ENCODE measurements around the gene SST.

The SST gene

DNA sequence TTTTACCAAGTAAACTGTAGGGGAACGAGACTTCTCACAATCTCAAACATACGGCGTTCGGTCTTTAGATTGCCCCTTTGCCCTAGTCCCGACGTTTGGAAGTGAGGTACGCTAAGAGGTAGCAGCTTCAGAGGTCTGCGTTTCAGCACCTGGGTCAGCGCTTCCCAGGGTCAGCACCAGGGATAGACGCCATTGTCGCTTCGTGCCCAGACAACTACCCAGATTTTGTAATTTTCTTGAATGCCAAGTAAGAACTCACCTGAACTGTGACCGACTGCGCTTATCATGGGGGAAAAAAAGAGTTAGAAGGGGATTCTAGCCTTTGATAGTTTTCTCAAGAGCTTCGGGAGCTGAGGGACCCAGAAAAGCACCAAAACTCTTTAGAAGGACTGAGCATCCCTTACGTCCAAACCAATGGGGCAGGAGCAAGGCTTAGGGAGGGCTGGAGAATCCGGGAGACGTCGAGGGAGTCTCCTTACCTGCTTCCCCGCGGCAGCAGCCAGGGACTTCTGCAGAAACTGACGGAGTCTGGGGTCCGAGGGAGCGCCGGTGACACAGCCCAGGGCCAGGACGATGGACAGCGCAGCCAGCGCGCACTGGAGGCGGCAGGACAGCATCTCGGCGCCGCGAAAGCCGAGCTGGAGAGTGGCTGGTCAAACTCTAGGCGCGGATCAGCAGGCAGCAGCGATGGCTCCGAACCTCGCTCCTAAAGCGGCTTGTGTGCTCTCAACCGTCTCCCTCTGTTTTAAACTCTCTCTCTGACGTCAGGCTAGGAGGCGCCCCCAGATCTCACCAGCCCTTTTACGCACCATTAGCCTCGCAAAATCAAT lies at the start of gene SST:
Gene SST, minus strand, starts transcription at position 720 of the 830 bp plus-strand sequence. Its CDS starts 103 bp downstream, at position 617.
- H3K27me3 ChIP-seq (ENCODE audit: control insufficient read depth, insufficient read depth, low read length): peaks cover 32% of the 10 kb centered on the region
- no peak within 1 kb of the TSS for H3K9ac ChIP-seq (ENCODE audit: low read depth, low read length)
- H3K27ac ChIP-seq (ENCODE audit: low read depth, low read length): no peak within 1 kb of the TSS
- peak within 1 kb of the TSS; percentile 44 for H3K4me3 ChIP-seq (ENCODE audit: low read depth, low read length)
- H3K9me3 ChIP-seq (ENCODE audit: control insufficient read depth, insufficient read depth, low read length): no peaks in the 10 kb centered on the region
- peaks cover 5% of the 10 kb centered on the region for H3K4me1 ChIP-seq (ENCODE audit: control insufficient read depth, insufficient read depth, low read length)
- H3K36me3 ChIP-seq (ENCODE audit: control insufficient read depth, insufficient read depth, low read length): no peaks in the 10 kb centered on the region

DNA sequence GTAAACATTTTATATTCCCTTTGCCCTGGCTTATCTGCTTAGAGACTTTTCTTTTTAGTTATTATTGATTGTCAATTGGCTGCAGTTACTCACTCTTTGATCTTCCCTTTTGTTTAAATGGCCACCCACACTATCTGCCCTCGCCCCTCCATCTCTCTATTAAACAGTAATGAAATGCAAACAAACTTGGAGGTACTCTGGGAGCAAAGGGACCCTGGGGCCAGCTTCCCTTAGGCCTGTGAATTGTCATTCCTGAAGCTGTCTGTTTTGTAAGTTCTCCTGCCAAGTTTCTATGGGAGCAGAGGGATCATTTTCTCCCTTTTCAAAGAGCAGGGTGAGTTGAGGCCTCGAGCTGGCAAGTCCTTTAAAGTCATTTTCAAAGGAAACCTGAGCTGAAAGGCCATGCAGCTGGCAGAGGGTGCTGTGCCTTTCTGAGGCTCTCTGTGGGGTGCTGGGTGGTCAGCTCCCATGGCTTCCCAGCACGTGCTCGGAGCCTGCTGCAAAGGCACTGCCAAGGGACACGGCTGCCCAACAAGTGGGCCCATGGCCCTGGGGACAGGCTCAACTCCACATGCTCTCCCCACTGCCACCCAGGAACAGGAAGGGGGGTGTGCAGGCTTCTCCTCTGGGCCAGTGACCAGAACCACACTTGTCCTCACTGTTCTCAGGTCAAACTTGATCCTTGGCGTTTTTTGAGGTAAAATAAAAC lies 49.6 kb upstream of the SST start:
- Histone ChIP-seq H3K27me3 (ENCODE audit: control insufficient read depth, insufficient read depth, low read length) (no peaks in the 10 kb centered on the region), H3K9ac (ENCODE audit: low read depth, low read length) (no peak overlapping the region), H3K27ac (ENCODE audit: low read depth, low read length) (peak overlapping the region; percentile 13), H3K4me1 (ENCODE audit: control insufficient read depth, insufficient read depth, low read length) (peaks cover 12% of the 10 kb centered on the region), H3K36me3 (ENCODE audit: control insufficient read depth, insufficient read depth, low read length) (peaks cover 25% of the 10 kb centered on the region), H3K4me3 (ENCODE audit: low read depth, low read length) (no peak overlapping the region), H3K9me3 (ENCODE audit: control insufficient read depth, insufficient read depth, low read length) (no peaks in the 10 kb centered on the region)

DNA sequence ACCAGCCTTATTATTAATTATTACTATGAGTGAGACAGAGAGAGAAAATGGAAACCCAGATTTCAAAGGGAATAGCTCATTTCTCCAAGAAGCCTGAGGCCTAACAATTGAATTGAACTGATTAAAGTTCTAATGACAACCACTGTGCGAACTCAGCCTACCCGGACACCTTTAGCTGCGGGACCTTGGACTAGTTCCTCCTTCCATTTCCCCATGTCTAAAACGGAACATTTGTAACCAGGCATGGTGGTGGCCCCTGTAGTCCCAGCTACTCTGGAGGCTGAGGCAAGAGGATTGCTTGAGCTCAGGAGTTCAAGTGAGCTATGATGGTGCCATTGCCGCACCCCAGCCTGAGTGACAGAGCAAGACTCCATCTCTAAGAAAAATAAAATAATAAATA lies 48.6 kb upstream of the SST start:
- Histone ChIP-seq H3K27me3 (ENCODE audit: control insufficient read depth, insufficient read depth, low read length) (no peaks in the 10 kb centered on the region), H3K9ac (ENCODE audit: low read depth, low read length) (no peak overlapping the region), H3K4me3 (ENCODE audit: low read depth, low read length) (no peak overlapping the region), H3K36me3 (ENCODE audit: control insufficient read depth, insufficient read depth, low read length) (peaks cover 16% of the 10 kb centered on the region), H3K9me3 (ENCODE audit: control insufficient read depth, insufficient read depth, low read length) (no peaks in the 10 kb centered on the region), H3K4me1 (ENCODE audit: control insufficient read depth, insufficient read depth, low read length) (peaks cover 12% of the 10 kb centered on the region), H3K27ac (ENCODE audit: low read depth, low read length) (no peak overlapping the region)

DNA sequence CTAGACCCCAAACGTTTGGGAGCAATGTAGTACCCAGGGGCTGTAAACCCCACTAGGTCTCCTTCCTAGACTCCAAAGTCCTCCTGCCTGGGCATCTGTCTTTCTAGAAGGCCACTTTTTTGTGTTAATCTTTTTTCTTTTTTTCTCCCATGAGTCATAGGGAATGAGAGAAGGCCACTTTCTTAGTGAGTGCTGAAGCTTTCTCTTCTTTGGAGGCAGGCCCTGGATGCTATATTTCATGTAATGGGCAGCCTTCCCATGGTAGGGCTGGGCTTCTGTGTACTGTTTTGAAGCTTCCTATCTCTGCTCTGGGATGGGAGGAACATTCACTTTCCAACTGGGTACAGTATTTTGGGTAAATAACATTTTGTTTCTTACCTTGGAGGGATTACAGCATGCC lies 47.4 kb upstream of the SST start:
- peaks cover 12% of the 10 kb centered on the region for H3K4me1 ChIP-seq (ENCODE audit: control insufficient read depth, insufficient read depth, low read length)
- no peaks in the 10 kb centered on the region for H3K9me3 ChIP-seq (ENCODE audit: control insufficient read depth, insufficient read depth, low read length)
- H3K9ac ChIP-seq (ENCODE audit: low read depth, low read length): no peak overlapping the region
- peaks cover 4% of the 10 kb centered on the region; the same call in 1 of the 2 replicates for H3K36me3 ChIP-seq (ENCODE audit: control insufficient read depth, insufficient read depth, low read length)
- no peaks in the 10 kb centered on the region for H3K27me3 ChIP-seq (ENCODE audit: control insufficient read depth, insufficient read depth, low read length)
- H3K27ac ChIP-seq (ENCODE audit: low read depth, low read length): no peak overlapping the region
- H3K4me3 ChIP-seq (ENCODE audit: low read depth, low read length): no peak overlapping the region

DNA sequence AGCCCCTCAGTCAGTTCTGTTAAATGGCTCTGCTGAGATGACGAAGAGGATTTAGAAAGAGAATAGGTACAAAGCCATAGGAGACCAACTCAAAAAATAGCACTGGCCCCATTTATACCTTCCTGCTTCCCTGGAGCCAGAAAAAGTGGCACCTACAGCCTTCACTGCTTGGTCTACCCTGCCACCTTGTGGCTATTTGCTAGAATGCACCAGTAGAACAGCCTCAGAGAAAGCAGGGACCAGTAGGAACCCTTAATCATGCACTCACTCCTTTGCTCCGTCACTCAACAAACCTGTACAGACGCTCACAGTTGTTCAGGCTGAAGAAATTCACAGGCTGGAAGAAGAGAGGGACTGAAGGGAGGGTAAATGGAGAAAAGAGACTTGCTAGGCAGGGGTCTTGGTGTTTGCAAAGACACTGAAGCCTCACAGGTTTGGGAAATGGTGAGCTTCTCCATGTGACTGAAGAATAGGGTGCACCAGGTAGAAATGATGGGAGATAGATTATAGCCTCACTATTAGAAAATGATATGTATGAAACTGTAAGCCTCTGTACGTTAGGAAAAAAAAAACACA lies 44.3 kb upstream of the SST start:
- Histone ChIP-seq H3K9ac (ENCODE audit: low read depth, low read length) (no peak overlapping the region), H3K36me3 (ENCODE audit: control insufficient read depth, insufficient read depth, low read length) (no peaks in the 10 kb centered on the region), H3K4me1 (ENCODE audit: control insufficient read depth, insufficient read depth, low read length) (peaks cover 4% of the 10 kb centered on the region; the same call in 1 of the 2 replicates), H3K9me3 (ENCODE audit: control insufficient read depth, insufficient read depth, low read length) (no peaks in the 10 kb centered on the region), H3K4me3 (ENCODE audit: low read depth, low read length) (no peak overlapping the region), H3K27me3 (ENCODE audit: control insufficient read depth, insufficient read depth, low read length) (no peaks in the 10 kb centered on the region), H3K27ac (ENCODE audit: low read depth, low read length) (no peak overlapping the region)

DNA sequence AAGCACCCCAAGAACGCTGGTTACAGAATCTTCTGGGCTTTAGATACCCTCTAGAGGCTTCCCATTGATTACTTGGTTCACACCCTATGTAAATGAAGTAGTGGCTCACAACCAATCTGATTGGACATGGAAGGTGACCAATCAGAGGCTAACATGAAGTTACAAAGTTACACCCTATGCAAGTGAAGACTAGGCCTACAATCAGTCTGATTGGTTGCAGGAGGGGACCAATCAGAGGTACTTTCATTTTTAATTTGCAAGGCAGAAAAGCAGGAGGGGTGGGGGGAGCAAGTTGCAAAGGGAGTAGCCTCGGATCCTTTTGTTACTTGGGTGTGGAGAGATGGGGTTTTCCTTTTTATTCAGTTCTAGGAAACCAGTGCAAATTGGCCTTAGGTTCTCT lies 43.3 kb upstream of the SST start:
- no peaks in the 10 kb centered on the region for H3K36me3 ChIP-seq (ENCODE audit: control insufficient read depth, insufficient read depth, low read length)
- no peak overlapping the region for H3K4me3 ChIP-seq (ENCODE audit: low read depth, low read length)
- H3K27me3 ChIP-seq (ENCODE audit: control insufficient read depth, insufficient read depth, low read length): no peaks in the 10 kb centered on the region
- H3K9ac ChIP-seq (ENCODE audit: low read depth, low read length): no peak overlapping the region
- no peaks in the 10 kb centered on the region for H3K9me3 ChIP-seq (ENCODE audit: control insufficient read depth, insufficient read depth, low read length)
- H3K4me1 ChIP-seq (ENCODE audit: control insufficient read depth, insufficient read depth, low read length): no peaks in the 10 kb centered on the region
- H3K27ac ChIP-seq (ENCODE audit: low read depth, low read length): no peak overlapping the region

DNA sequence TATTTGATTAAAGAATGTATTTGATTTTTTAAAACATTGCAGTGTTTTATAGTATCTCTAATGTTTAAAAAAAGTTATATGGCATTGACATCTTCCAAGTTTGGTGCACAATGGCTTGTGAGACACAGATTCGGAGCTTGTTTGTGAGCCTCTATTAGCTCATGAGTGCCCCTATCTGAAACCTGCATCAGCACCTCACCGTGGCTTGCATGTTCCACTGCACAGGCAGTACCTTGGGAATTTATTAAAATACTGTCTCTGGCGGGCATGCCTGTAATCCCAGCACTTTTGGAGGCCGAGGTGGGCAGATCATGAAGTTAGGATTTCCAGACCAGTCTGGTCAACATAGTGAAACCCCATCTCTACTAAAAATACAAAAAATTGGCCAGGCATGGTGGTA lies 39.0 kb upstream of the SST start:
- H3K4me3 ChIP-seq (ENCODE audit: low read depth, low read length): no peak overlapping the region
- no peak overlapping the region for H3K9ac ChIP-seq (ENCODE audit: low read depth, low read length)
- H3K4me1 ChIP-seq (ENCODE audit: control insufficient read depth, insufficient read depth, low read length): no peaks in the 10 kb centered on the region
- no peaks in the 10 kb centered on the region for H3K27me3 ChIP-seq (ENCODE audit: control insufficient read depth, insufficient read depth, low read length)
- no peaks in the 10 kb centered on the region for H3K9me3 ChIP-seq (ENCODE audit: control insufficient read depth, insufficient read depth, low read length)
- H3K36me3 ChIP-seq (ENCODE audit: control insufficient read depth, insufficient read depth, low read length): no peaks in the 10 kb centered on the region
- no peak overlapping the region for H3K27ac ChIP-seq (ENCODE audit: low read depth, low read length)

DNA sequence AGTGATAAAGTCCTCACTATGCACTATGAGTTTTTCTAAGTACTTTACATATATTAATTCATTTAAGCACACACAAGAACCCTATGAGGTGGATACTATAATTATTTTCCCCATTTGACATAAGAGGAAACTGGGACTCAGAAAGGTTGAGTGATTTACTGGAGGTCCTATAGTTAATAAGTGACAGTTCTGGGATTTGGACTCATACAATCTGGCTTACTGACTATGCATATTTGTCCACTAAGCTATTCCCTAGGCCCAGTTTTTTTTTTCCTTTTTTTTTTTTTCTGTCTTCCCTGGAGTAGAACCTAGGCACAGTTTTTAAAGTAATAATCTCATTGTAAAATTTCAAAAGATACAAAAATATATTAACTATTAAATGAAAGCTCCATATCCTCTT lies 38.5 kb upstream of the SST start:
- Histone ChIP-seq H3K27ac (ENCODE audit: low read depth, low read length) (no peak overlapping the region), H3K4me3 (ENCODE audit: low read depth, low read length) (no peak overlapping the region), H3K36me3 (ENCODE audit: control insufficient read depth, insufficient read depth, low read length) (no peaks in the 10 kb centered on the region), H3K27me3 (ENCODE audit: control insufficient read depth, insufficient read depth, low read length) (no peaks in the 10 kb centered on the region), H3K9me3 (ENCODE audit: control insufficient read depth, insufficient read depth, low read length) (no peaks in the 10 kb centered on the region), H3K9ac (ENCODE audit: low read depth, low read length) (no peak overlapping the region), H3K4me1 (ENCODE audit: control insufficient read depth, insufficient read depth, low read length) (no peaks in the 10 kb centered on the region)

DNA sequence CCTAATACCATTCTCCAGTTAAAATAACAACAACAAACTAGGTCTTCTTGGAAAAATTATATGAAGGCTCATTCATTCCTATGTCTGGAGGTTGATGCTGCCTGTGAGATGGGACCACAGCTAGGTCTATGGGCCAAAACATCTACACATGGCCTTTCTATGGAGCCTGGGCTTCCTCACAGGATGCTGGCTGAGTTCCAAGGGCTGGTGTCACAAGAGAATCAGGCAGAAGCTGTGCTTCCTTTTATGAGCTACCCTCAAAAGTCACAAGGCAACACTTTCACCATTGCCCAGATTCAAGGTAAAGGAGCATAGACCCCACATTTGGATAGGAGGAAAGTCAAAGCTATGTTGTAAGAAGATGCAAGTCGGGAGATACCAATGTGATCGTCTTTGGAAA lies 36.8 kb upstream of the SST start:
- no peak overlapping the region for H3K4me3 ChIP-seq (ENCODE audit: low read depth, low read length)
- no peaks in the 10 kb centered on the region for H3K9me3 ChIP-seq (ENCODE audit: control insufficient read depth, insufficient read depth, low read length)
- H3K27ac ChIP-seq (ENCODE audit: low read depth, low read length): no peak overlapping the region
- H3K9ac ChIP-seq (ENCODE audit: low read depth, low read length): no peak overlapping the region
- no peaks in the 10 kb centered on the region for H3K27me3 ChIP-seq (ENCODE audit: control insufficient read depth, insufficient read depth, low read length)
- H3K36me3 ChIP-seq (ENCODE audit: control insufficient read depth, insufficient read depth, low read length): no peaks in the 10 kb centered on the region
- no peaks in the 10 kb centered on the region for H3K4me1 ChIP-seq (ENCODE audit: control insufficient read depth, insufficient read depth, low read length)

DNA sequence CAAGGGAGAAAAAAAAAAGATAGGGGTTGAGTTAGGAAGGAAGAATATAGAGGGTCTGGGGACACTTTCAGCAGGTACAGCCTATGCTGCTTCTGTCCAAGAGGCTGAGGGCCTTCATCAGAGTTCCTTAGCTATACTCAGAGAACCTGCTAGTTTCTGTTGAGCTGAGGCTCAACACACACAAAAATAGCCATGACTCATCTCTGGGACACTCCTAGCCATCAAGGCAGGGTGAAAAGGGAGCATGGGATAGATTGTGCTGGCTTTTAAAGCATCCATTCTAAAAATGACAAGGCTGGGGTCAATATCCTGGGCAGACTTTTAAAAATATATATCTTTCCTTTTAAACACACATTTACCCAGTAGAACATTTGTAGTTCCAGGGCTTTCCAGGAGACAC lies 35.0 kb upstream of the SST start:
- no peak overlapping the region for H3K9ac ChIP-seq (ENCODE audit: low read depth, low read length)
- no peak overlapping the region for H3K27ac ChIP-seq (ENCODE audit: low read depth, low read length)
- no peaks in the 10 kb centered on the region for H3K9me3 ChIP-seq (ENCODE audit: control insufficient read depth, insufficient read depth, low read length)
- no peak overlapping the region for H3K4me3 ChIP-seq (ENCODE audit: low read depth, low read length)
- H3K36me3 ChIP-seq (ENCODE audit: control insufficient read depth, insufficient read depth, low read length): no peaks in the 10 kb centered on the region
- no peaks in the 10 kb centered on the region for H3K27me3 ChIP-seq (ENCODE audit: control insufficient read depth, insufficient read depth, low read length)
- H3K4me1 ChIP-seq (ENCODE audit: control insufficient read depth, insufficient read depth, low read length): no peaks in the 10 kb centered on the region

DNA sequence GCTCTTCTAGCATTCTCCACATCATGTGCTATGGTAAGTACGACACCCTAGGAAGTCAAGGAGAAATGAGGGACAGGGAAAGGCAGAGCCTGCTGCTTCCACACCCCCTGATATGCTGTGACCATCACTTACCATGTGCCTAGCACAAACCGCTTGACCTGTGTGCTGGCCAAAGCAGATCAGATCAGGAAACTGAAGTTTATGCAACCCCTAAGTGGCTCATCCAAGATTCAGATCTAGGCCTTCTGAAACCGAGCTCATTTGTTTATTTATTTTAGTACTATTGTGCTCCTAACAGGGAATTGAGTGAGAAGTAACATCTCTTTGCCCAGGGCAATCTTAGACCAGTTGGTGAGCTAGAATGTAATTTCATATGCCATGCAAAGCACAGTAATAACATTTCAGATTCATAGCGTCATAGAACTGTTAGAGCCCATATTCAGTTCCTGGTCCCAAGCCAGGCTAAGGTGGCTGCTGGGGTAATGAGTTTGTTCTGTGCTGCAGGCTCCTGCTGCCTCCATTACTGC lies 32.4 kb upstream of the SST start, which contains the start of gene RTP2:
Gene RTP2, minus strand, starts transcription at position 51 of the 527 bp plus-strand sequence. CDS start 429 bp downstream, outside the sequence.
- no peaks in the 10 kb centered on the region for H3K4me1 ChIP-seq (ENCODE audit: control insufficient read depth, insufficient read depth, low read length)

More for the DNA sequence above, 32.4 kb upstream of the SST start, which contains the start of gene RTP2:
- Histone ChIP-seq H3K9me3 (ENCODE audit: control insufficient read depth, insufficient read depth, low read length) (no peaks in the 10 kb centered on the region), H3K36me3 (ENCODE audit: control insufficient read depth, insufficient read depth, low read length) (no peaks in the 10 kb centered on the region), H3K27ac (ENCODE audit: low read depth, low read length) (no peak within 1 kb of the TSS), H3K4me3 (ENCODE audit: low read depth, low read length) (no peak within 1 kb of the TSS), H3K27me3 (ENCODE audit: control insufficient read depth, insufficient read depth, low read length) (no peaks in the 10 kb centered on the region), H3K9ac (ENCODE audit: low read depth, low read length) (no peak within 1 kb of the TSS)

Data from HUES48 (cell line).